G401 (cell line): ENCODE data around the gene CNR2. TPM values are rescaled to one million over a fixed set of nuclear protein-coding genes. Genes with fewer than 3 reads are reported as not detected.
"Not testable (repeated sequence)": the region's sequence is repeated elsewhere in the genome, so short reads cannot be mapped to it uniquely, and the experiment has no call there.

Experiments used
- DNase-seq: peaks from one replicate; pipeline ENCODE4 v3.0.0-alpha.2; 2015; ENCODE audit warnings: low spot score
- in situ Hi-C: cut with HindIII; loops from 2 replicates; pipeline ENCODE4 v1.10.0; 2016; ENCODE audit warnings: low sequenced_read_pairs, mixed read lengths
- total RNA-seq: library from RNA; depleted of rRNA; stranded (reverse); fragments of >200 nt; shearing (Covaris generic); gene quantifications from 2 replicates; pipeline ENCODE4 v1.2.3, GENCODE V29; 2014; rRNA removed

The CNR2 gene
- total RNA-seq, 1 experiment from 2014 or later: not detected

- in situ Hi-C loops: no loop called here
- no peak for DNase-seq
These were observed 64.2 kb downstream of the CNR2 start for GRCh38 chr1:23848673-23849616.

GRCh38 chr1:23847482-23848095, 65.6 kb downstream of the CNR2 start:
- in situ Hi-C loops, DNase-seq: not testable (repeated sequence)

- no peak for DNase-seq
- in situ Hi-C loops: no loop called here
These were observed 68.0 kb downstream of the CNR2 start for GRCh38 chr1:23845163-23845562.

- DNase-seq: no peak
- in situ Hi-C loops: no loop called here
These were observed 69.5 kb downstream of the CNR2 start for GRCh38 chr1:23843644-23844043.

- DNase-seq: peak; percentile 8
- in situ Hi-C loops: no loop called here
These were observed 74.7 kb downstream of the CNR2 start for GRCh38 chr1:23838401-23838866.

GRCh38 chr1:23837908-23838307, 75.3 kb downstream of the CNR2 start:
- DNase-seq: no peak
- in situ Hi-C loops: no loop called here

- no peak for DNase-seq
- in situ Hi-C loops: no loop called here
These were observed 77.1 kb downstream of the CNR2 start for GRCh38 chr1:23836037-23836436.

GRCh38 chr1:23834156-23834555, 79.0 kb downstream of the CNR2 start:
- in situ Hi-C loops: not testable (repeated sequence)

GRCh38 chr1:23827717-23828116, 85.4 kb downstream of the CNR2 start:
- in situ Hi-C loops: no loop called here

More at GRCh38 chr1:23834156-23834555, 79.0 kb downstream of the CNR2 start:
- not testable (repeated sequence) for DNase-seq

GRCh38 chr1:23826590-23826989, 86.6 kb downstream of the CNR2 start:
- in situ Hi-C loops: not testable (repeated sequence)

More at GRCh38 chr1:23827717-23828116, 85.4 kb downstream of the CNR2 start:
- DNase-seq: no peak

GRCh38 chr1:23825762-23826522, 87.2 kb downstream of the CNR2 start:
- in situ Hi-C loops: no loop called here
- peak; percentile 30 for DNase-seq

More at GRCh38 chr1:23826590-23826989, 86.6 kb downstream of the CNR2 start:
- not testable (repeated sequence) for DNase-seq

GRCh38 chr1:23825076-23825761, 87.9 kb downstream of the CNR2 start, which contains the start of gene HMGCL:
Gene HMGCL, minus strand, starts transcription at chr1:23825429. Its CDS starts 14 bp downstream, at chr1:23825415.
- in situ Hi-C loops: no loop called here
- DNase-seq: peak; percentile 90

GRCh38 chr1:23824711-23825075, 88.5 kb downstream of the CNR2 start:
- peak; percentile 15 for DNase-seq
- in situ Hi-C loops: no loop called here

- DNase-seq: no peak
- in situ Hi-C loops: no loop called here
These were observed 89.4 kb downstream of the CNR2 start for GRCh38 chr1:23823767-23824166.

Other genes with a start within 250 kb of the CNR2 start
- 769 and 873 TPM in 2 replicates for gene RPL11, start 221.6 kb downstream of the CNR2 start, total RNA-seq
- 54.7 and 70.7 TPM in 2 replicates for gene ELOA, start 169.9 kb downstream of the CNR2 start, total RNA-seq
- gene PITHD1, start 134.9 kb downstream of the CNR2 start, total RNA-seq: 83.1 and 104 TPM in 2 replicates
- gene LYPLA2, start 122.2 kb downstream of the CNR2 start, total RNA-seq: 99.8 and 119 TPM in 2 replicates
- gene GALE, start 112.6 kb downstream of the CNR2 start, total RNA-seq: 44.8 and 52.7 TPM in 2 replicates
- gene HMGCL, start 87.9 kb downstream of the CNR2 start, total RNA-seq: 52.9 and 55.8 TPM in 2 replicates
- gene FUCA1, start 45.1 kb downstream of the CNR2 start, total RNA-seq: 79.4 and 84.1 TPM in 2 replicates
- gene PNRC2, start 46.5 kb upstream of the CNR2 start, total RNA-seq: 115 and 174 TPM in 2 replicates
- gene SRSF10, start 67.0 kb upstream of the CNR2 start, total RNA-seq: 49.6 and 63.2 TPM in 2 replicates
- 0.49 and 0.54 TPM in 2 replicates for gene MYOM3, start 198.8 kb upstream of the CNR2 start, total RNA-seq
- not detected in 2 replicates for gene IL22RA1, start 229.8 kb upstream of the CNR2 start, total RNA-seq